ENCODE data around the gene BEGAIN.

Gene BEGAIN

DNA sequence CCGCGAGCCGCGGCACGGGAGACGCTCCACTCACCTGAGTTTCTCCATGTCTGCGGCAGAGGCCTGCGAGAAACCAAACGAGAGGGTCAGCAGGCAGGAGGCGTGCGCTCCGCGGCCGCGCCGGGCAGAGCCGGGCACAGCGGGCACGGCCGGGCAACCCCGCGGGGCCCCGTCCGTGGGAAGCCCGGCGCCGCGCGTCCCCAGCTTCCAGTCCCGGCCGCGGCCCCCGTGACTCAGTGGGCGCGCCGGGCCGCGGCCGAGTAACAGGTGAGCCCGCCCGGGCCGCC lies 19.4 kb downstream of the BEGAIN start:
- Histone ChIP-seq H3K4me3 (ENCODE audit: low read length in 2 of 2) (peak overlapping the region in 1 of 2 donors; percentile 79), H3K27me3 (ENCODE audit: control insufficient read depth in 3 of 3, insufficient read depth in 3 of 3, low read depth in 1 of 3, low read length in 3 of 3) (peaks cover 8 to 93% (median 33%) of the 10 kb centered on the region in 3 experiments)

DNA sequence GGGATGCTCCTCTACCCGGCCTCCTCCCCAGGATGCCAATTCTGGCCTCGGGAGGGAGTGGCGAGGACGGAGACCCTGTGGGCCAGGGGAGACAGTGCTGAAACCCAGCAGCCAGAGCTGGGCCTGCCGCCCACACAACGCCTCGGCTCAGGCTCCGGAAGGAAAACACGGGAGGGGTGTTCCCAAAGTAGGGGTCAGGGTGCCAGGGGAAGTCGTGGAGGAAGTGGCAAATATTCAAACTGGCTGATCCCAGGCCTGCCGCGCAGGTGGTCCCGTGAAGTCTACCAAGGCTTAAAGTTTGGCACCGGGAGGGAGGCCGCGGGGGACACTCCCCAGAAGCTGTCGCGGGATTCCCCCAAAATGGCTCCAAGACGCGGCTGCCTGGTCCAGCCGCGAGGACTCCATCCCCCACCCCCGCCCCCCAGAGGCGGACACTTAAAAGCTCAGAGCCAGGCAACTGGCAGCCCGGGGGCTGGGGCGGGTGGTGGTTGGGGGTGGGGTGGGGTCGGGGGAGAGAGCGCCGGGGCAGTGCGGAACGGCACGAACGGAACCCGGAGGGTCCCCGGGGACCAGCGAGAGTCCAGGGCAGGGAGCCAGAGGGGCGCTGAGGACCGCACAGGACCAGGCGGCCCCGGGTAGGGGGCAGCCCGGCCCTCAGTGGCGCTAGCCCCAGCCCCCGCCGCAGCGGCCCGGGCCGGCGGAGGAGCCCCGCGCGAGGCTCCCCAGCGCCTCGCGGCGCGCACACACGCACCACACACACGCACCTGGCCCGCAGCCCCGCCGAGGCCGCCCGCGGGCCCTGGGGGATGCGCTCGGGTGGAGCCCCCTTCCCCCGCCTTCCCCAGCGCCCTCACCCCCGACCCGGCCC lies 20.0 kb downstream of the BEGAIN start:
- Histone ChIP-seq H3K14ac (ENCODE audit: low read length) (peak overlapping the region; percentile 71), H3K23ac (ENCODE audit: low read depth, low read length, poor library complexity) (no peak overlapping the region), H3K79me1 (ENCODE audit: low read depth, low read length) (peaks cover 7% of the 10 kb centered on the region), H3K4ac (ENCODE audit: low read length) (peak overlapping the region; percentile 55), H4K91ac (ENCODE audit: low read depth, low read length, poor library complexity) (no peak overlapping the region), H3K18ac (ENCODE audit: low read length) (peak overlapping the region; percentile 93), H3K9me3 (replicated peaks in 1 of 2; ENCODE audit: control insufficient read depth in 2 of 2, insufficient read depth in 1 of 2, low read depth in 1 of 2, low read length in 2 of 2) (no peaks in the 10 kb centered on the region), H2BK15ac (ENCODE audit: low read length) (peak overlapping the region; percentile 23), H2BK5ac (ENCODE audit: low read length) (no peak overlapping the region), H3K27me3 (ENCODE audit: control insufficient read depth in 3 of 3, insufficient read depth in 3 of 3, low read depth in 1 of 3, low read length in 3 of 3) (peaks cover 8 to 95% (median 33%) of the 10 kb centered on the region in 3 experiments), H3K4me3 (ENCODE audit: low read length in 2 of 2) (peak overlapping the region; percentile 12 to 79), H4K8ac (ENCODE audit: low read depth, low read length) (no peak overlapping the region), H2BK120ac (ENCODE audit: low read depth, low read length) (peak overlapping the region; percentile 81), H2AFZ (ENCODE audit: low read length) (peak overlapping the region; percentile 71), H3K27ac (replicated peaks; ENCODE audit: low read length) (no peak overlapping the region), H3K4me1 (ENCODE audit: control insufficient read depth in 2 of 2, insufficient read depth in 1 of 2, low read depth in 1 of 2, low read length in 2 of 2) (peaks cover 8 to 23% of the 10 kb centered on the region in 2 donors), H2AK5ac (ENCODE audit: low read depth, low read length) (peak overlapping the region; percentile 98), H3K9ac (ENCODE audit: low read depth, low read length, poor library complexity) (peak overlapping the region; percentile 84), H2BK12ac (ENCODE audit: low read length) (no peak overlapping the region), H3K36me3 (replicated peaks in 1 of 2; ENCODE audit: control insufficient read depth in 2 of 2, insufficient read depth in 2 of 2, low read length in 2 of 2) (no peaks in the 10 kb centered on the region), H3K4me2 (ENCODE audit: insufficient read depth, low read length, poor library complexity, severe bottlenecking) (peak overlapping the region; percentile 97)
- WGBS, 2 donors (ENCODE audit: extremely low coverage in 2 of 2, insufficient read length in 2 of 2, insufficient replicate concordance in 1 of 2), result no CpG with 5 or more reads among the region's 70 CpGs
- no peak for DNase-seq (ENCODE audit: low spot score)

More for the DNA sequence above, 19.4 kb downstream of the BEGAIN start:
- no peak overlapping the region for H4K91ac ChIP-seq (ENCODE audit: low read depth, low read length, poor library complexity)
- peak overlapping the region; percentile 23 for H2BK15ac ChIP-seq (ENCODE audit: low read length)
- H3K79me1 ChIP-seq (ENCODE audit: low read depth, low read length), result peaks cover 7% of the 10 kb centered on the region
- H3K18ac ChIP-seq (ENCODE audit: low read length), result peak overlapping the region; percentile 93
- no peaks in the 10 kb centered on the region for H3K9me3 ChIP-seq (replicated peaks in 1 of 2; ENCODE audit: control insufficient read depth in 2 of 2, insufficient read depth in 1 of 2, low read depth in 1 of 2, low read length in 2 of 2)
- peak overlapping the region; percentile 70 for H2AK5ac ChIP-seq (ENCODE audit: low read depth, low read length)
- H4K8ac ChIP-seq (ENCODE audit: low read depth, low read length), result no peak overlapping the region
- peak overlapping the region; percentile 71 for H2AFZ ChIP-seq (ENCODE audit: low read length)
- no peak overlapping the region for H3K27ac ChIP-seq (replicated peaks; ENCODE audit: low read length)
- H3K9ac ChIP-seq (ENCODE audit: low read depth, low read length, poor library complexity), result peak overlapping the region; percentile 84
- peak overlapping the region; percentile 41 for H2BK12ac ChIP-seq (ENCODE audit: low read length)
- DNase-seq (ENCODE audit: low spot score), result no peak
- no peak overlapping the region for H3K23ac ChIP-seq (ENCODE audit: low read depth, low read length, poor library complexity)
- no peaks in the 10 kb centered on the region for H3K36me3 ChIP-seq (replicated peaks in 1 of 2; ENCODE audit: control insufficient read depth in 2 of 2, insufficient read depth in 2 of 2, low read length in 2 of 2)
- H3K4me1 ChIP-seq (ENCODE audit: control insufficient read depth in 2 of 2, insufficient read depth in 1 of 2, low read depth in 1 of 2, low read length in 2 of 2), result peaks cover 10 to 27% of the 10 kb centered on the region in 2 donors
- no CpG with 5 or more reads among the region's 42 CpGs for WGBS, 2 donors (ENCODE audit: extremely low coverage in 2 of 2, insufficient read length in 2 of 2, insufficient replicate concordance in 1 of 2)
- no peak overlapping the region for H2BK5ac ChIP-seq (ENCODE audit: low read length)
- no peak overlapping the region for H3K4ac ChIP-seq (ENCODE audit: low read length)
- H2BK120ac ChIP-seq (ENCODE audit: low read depth, low read length), result no peak overlapping the region
- no peak overlapping the region for H3K14ac ChIP-seq (ENCODE audit: low read length)
- H3K4me2 ChIP-seq (ENCODE audit: insufficient read depth, low read length, poor library complexity, severe bottlenecking), result peak overlapping the region; percentile 97

DNA sequence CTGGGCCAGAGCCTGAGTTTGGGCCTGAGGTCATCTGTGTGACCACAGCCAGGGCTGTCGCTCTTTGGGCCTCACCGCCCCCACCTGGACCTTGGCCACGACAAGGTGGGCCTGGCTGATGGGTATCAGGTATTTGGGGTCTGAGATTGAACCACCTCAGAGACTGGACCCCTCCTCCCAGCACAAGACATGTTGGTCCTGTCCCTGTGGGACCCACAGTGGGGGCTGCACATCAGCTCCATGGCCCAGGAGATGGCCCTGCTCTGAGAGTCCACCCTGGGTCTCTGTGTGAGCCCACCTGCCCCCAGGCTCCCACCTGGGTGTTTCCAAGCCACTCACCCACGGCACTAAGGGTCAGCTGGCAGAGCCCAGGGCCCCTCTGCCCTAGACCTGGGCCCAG lies 20.6 kb downstream of the BEGAIN start:
- Histone ChIP-seq H3K36me3 (replicated peaks in 1 of 2; ENCODE audit: control insufficient read depth in 2 of 2, insufficient read depth in 2 of 2, low read length in 2 of 2) (no peaks in the 10 kb centered on the region), H2BK120ac (ENCODE audit: low read depth, low read length) (no peak overlapping the region), H3K79me1 (ENCODE audit: low read depth, low read length) (peaks cover 7% of the 10 kb centered on the region), H3K4me3 (ENCODE audit: low read length in 2 of 2) (peak overlapping the region in 1 of 2 donors; percentile 53), H3K14ac (ENCODE audit: low read length) (no peak overlapping the region), H2AFZ (ENCODE audit: low read length) (no peak overlapping the region), H3K27me3 (ENCODE audit: control insufficient read depth in 3 of 3, insufficient read depth in 3 of 3, low read depth in 1 of 3, low read length in 3 of 3) (peaks cover 8 to 97% (median 33%) of the 10 kb centered on the region in 3 experiments), H3K27ac (replicated peaks; ENCODE audit: low read length) (no peak overlapping the region), H2AK5ac (ENCODE audit: low read depth, low read length) (peak overlapping the region; percentile 98), H2BK15ac (ENCODE audit: low read length) (peak overlapping the region; percentile 23), H3K9me3 (replicated peaks in 1 of 2; ENCODE audit: control insufficient read depth in 2 of 2, insufficient read depth in 1 of 2, low read depth in 1 of 2, low read length in 2 of 2) (no peaks in the 10 kb centered on the region), H3K4ac (ENCODE audit: low read length) (peak overlapping the region; percentile 55), H2BK12ac (ENCODE audit: low read length) (no peak overlapping the region), H3K4me1 (ENCODE audit: control insufficient read depth in 2 of 2, insufficient read depth in 1 of 2, low read depth in 1 of 2, low read length in 2 of 2) (peaks cover 8 to 23% of the 10 kb centered on the region in 2 donors), H3K23ac (ENCODE audit: low read depth, low read length, poor library complexity) (no peak overlapping the region), H3K9ac (ENCODE audit: low read depth, low read length, poor library complexity) (peak overlapping the region; percentile 54), H3K18ac (ENCODE audit: low read length) (peak overlapping the region; percentile 20), H4K8ac (ENCODE audit: low read depth, low read length) (no peak overlapping the region), H3K4me2 (ENCODE audit: insufficient read depth, low read length, poor library complexity, severe bottlenecking) (no peak overlapping the region), H2BK5ac (ENCODE audit: low read length) (no peak overlapping the region), H4K91ac (ENCODE audit: low read depth, low read length, poor library complexity) (no peak overlapping the region)
- WGBS, 2 donors (ENCODE audit: extremely low coverage in 2 of 2, insufficient read length in 2 of 2, insufficient replicate concordance in 1 of 2), result no CpG with 5 or more reads among the region's 4 CpGs
- no peak for DNase-seq (ENCODE audit: low spot score)

DNA sequence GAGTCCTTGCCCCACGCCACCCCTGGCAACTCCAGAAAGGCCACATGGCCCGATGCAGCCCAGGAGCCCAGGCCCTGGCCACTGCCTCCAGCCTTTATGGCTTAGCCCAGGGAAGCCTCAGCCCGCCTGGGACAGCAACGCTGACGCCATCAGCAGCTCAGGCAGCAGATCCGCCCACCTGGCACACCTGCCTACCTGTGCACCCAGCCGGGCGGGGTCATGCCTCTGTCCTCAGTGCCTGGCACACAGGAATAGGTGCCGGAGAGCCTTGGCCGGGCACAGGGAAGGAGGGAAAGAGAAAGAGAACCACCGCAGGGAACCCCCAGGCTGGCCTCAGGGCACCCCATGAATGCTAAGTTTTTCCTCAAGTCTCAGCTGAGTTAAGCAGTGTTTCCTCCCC lies 21.1 kb downstream of the BEGAIN start:
- Histone ChIP-seq H2BK5ac (ENCODE audit: low read length) (no peak overlapping the region), H3K4ac (ENCODE audit: low read length) (peak overlapping the region; percentile 85), H3K4me2 (ENCODE audit: insufficient read depth, low read length, poor library complexity, severe bottlenecking) (no peak overlapping the region), H3K36me3 (replicated peaks in 1 of 2; ENCODE audit: control insufficient read depth in 2 of 2, insufficient read depth in 2 of 2, low read length in 2 of 2) (no peaks in the 10 kb centered on the region), H3K9ac (ENCODE audit: low read depth, low read length, poor library complexity) (peak overlapping the region; percentile 12), H2AFZ (ENCODE audit: low read length) (no peak overlapping the region), H4K8ac (ENCODE audit: low read depth, low read length) (no peak overlapping the region), H4K91ac (ENCODE audit: low read depth, low read length, poor library complexity) (no peak overlapping the region), H2BK120ac (ENCODE audit: low read depth, low read length) (no peak overlapping the region), H3K23ac (ENCODE audit: low read depth, low read length, poor library complexity) (peak overlapping the region; percentile 44), H2BK15ac (ENCODE audit: low read length) (peak overlapping the region; percentile 75), H3K27me3 (ENCODE audit: control insufficient read depth in 3 of 3, insufficient read depth in 3 of 3, low read depth in 1 of 3, low read length in 3 of 3) (peaks cover 8 to 93% (median 33%) of the 10 kb centered on the region in 3 experiments), H3K4me3 (ENCODE audit: low read length in 2 of 2) (no peak overlapping the region), H3K14ac (ENCODE audit: low read length) (peak overlapping the region; percentile 56), H3K4me1 (ENCODE audit: control insufficient read depth in 2 of 2, insufficient read depth in 1 of 2, low read depth in 1 of 2, low read length in 2 of 2) (peaks cover 8 to 23% of the 10 kb centered on the region in 2 donors), H3K27ac (replicated peaks; ENCODE audit: low read length) (no peak overlapping the region), H3K79me1 (ENCODE audit: low read depth, low read length) (peaks cover 7% of the 10 kb centered on the region), H3K9me3 (replicated peaks in 1 of 2; ENCODE audit: control insufficient read depth in 2 of 2, insufficient read depth in 1 of 2, low read depth in 1 of 2, low read length in 2 of 2) (no peaks in the 10 kb centered on the region), H3K18ac (ENCODE audit: low read length) (peak overlapping the region; percentile 19), H2AK5ac (ENCODE audit: low read depth, low read length) (peak overlapping the region; percentile 98), H2BK12ac (ENCODE audit: low read length) (peak overlapping the region; percentile 88)
- no CpG with 5 or more reads among the region's 11 CpGs for WGBS, 2 donors (ENCODE audit: extremely low coverage in 2 of 2, insufficient read length in 2 of 2, insufficient replicate concordance in 1 of 2)
- no peak for DNase-seq (ENCODE audit: low spot score)

All from neuronal stem cell (in vitro differentiated cells).